B cell (primary cell): Measurements from ENCODE around the gene STK11. TPM values are rescaled to one million over a fixed set of nuclear protein-coding genes. Genes with fewer than 3 reads are reported as not detected.

Experiments
- ATAC-seq: fragments of 200-7000 bp; cut with Tn5 transposase; one replicate; pipeline ENCODE4 v1.10.0; 2021; ENCODE audit warnings: low read depth, mild to moderate bottlenecking, moderate number of reproducible peaks, moderate library complexity
- CTCF ChIA-PET: fragments of 350-600 bp; sonication (Branson Sonifier 250); formaldehyde crosslinking; loops from one replicate; lab custom pipeline; 2021; ENCODE audit warnings: antibody characterized with exemption, inconsistent platforms; lab: Charles Lee
- POLR2A ChIA-PET: fragments of 350-600 bp; sonication (Branson Sonifier 250); formaldehyde crosslinking; loops from one replicate; lab custom pipeline; 2021; ENCODE audit warnings: antibody characterized with exemption; lab: Charles Lee
- DNase-seq: peaks from one replicate; pipeline ENCODE4 v3.0.0; 2013
- H2AFZ ChIP-seq: 2 replicates; pipeline ENCODE4 v1.6.1; 2012; ENCODE audit warnings: mild to moderate bottlenecking, low read depth, low read length; ENCODE audit not compliant: insufficient read depth, poor library complexity, severe bottlenecking
- H3K27ac ChIP-seq, 2 donors: 1 replicate in 1 of 2; 2 replicates in 1 of 2; pipeline ENCODE4 v1.5.1; 2012 to 2013; ENCODE audit warnings: low read length in 2 of 2, mild to moderate bottlenecking in 2 of 2, moderate library complexity in 1 of 2
- H3K27me3 ChIP-seq, 4 experiments: fragments of 200-600 bp in 1 of 4; sonication (generic) in 1 of 4; replicated peaks in 1 of 4; 1 replicate in 2 of 4; 2 replicates in 2 of 4; pipeline versions ENCODE4 v1.6.1 to v1.7.0; 2013 to 2016; ENCODE audit warnings: low read length in 3 of 4, mild to moderate bottlenecking in 2 of 4, mixed read lengths in 1 of 4, moderate library complexity in 1 of 4; ENCODE audit not compliant: insufficient read depth in 4 of 4, control insufficient read depth in 3 of 4; ENCODE audit errors: control extremely low read depth in 1 of 4
- H3K36me3 ChIP-seq, 2 experiments: replicated peaks in 1 of 2; 1 replicate in 1 of 2; 2 replicates in 1 of 2; pipeline versions ENCODE4 v1.6.1 to v1.7.1; 2013; ENCODE audit warnings: low read length in 1 of 2; ENCODE audit not compliant: insufficient read depth in 2 of 2, control insufficient read depth in 1 of 2; ENCODE audit errors: control extremely low read depth in 1 of 2, extremely low read depth in 1 of 2
- H3K4me1 ChIP-seq, 2 donors: fragments of 200-600 bp in 1 of 2; sonication (generic) in 1 of 2; 1 replicate in 1 of 2; 2 replicates in 1 of 2; pipeline versions ENCODE4 v1.5.1 to v1.6.1; 2013 to 2017; ENCODE audit warnings: low read length in 2 of 2; ENCODE audit not compliant: control insufficient read depth in 2 of 2, insufficient read depth in 2 of 2
- H3K4me2 ChIP-seq: replicated peaks from 2 replicates; pipeline ENCODE3; 2012; ENCODE audit warnings: mild to moderate bottlenecking, low read depth, low read length; ENCODE audit not compliant: poor library complexity, severe bottlenecking
- H3K4me3 ChIP-seq, 5 experiments: fragments of 200-600 bp in 1 of 5; sonication (generic) in 1 of 5; 1 replicate in 3 of 5; 2 replicates in 2 of 5; pipeline versions ENCODE4 v1.5.1 to v1.7.0; 2011 to 2016; ENCODE audit warnings: low read length in 4 of 5, mild to moderate bottlenecking in 4 of 5, low read depth in 2 of 5, control low read depth in 1 of 5, moderate library complexity in 1 of 5; ENCODE audit not compliant: insufficient read depth in 1 of 5; ENCODE audit errors: control extremely low read depth in 1 of 5, extremely low read depth in 1 of 5
- H3K79me2 ChIP-seq: fragments of 200-600 bp; sonication (generic); one replicate; pipeline ENCODE4 v1.6.0; 2016; ENCODE audit warnings: low read length; ENCODE audit not compliant: control insufficient read depth, insufficient read depth
- H3K9ac ChIP-seq: fragments of 200-600 bp; sonication (generic); 2 replicates; pipeline ENCODE4 v1.6.1; 2017; ENCODE audit warnings: mild to moderate bottlenecking, low read length, moderate library complexity
- H3K9me3 ChIP-seq, 3 donors: one replicate each; pipeline versions ENCODE4 v1.6.1 to v1.7.1; 2013; ENCODE audit warnings: low read length in 2 of 3; ENCODE audit not compliant: control insufficient read depth in 2 of 3, insufficient read depth in 1 of 3; ENCODE audit errors: control extremely low read depth in 1 of 3
- H4K20me1 ChIP-seq: 2 replicates; pipeline ENCODE4 v1.6.0; 2012; ENCODE audit warnings: mild to moderate bottlenecking, low read length; ENCODE audit not compliant: insufficient read depth, control insufficient read depth, poor library complexity, severe bottlenecking
- H3K27ac Mint-ChIP-seq: one replicate; pipeline ENCODE4 v1.8.0; 2021; ENCODE audit warnings: mixed read lengths
- H3K27me3 Mint-ChIP-seq: one replicate; pipeline ENCODE4 v1.8.0; 2021; ENCODE audit warnings: mixed read lengths
- H3K4me1 Mint-ChIP-seq: one replicate; pipeline ENCODE4 v1.8.0; 2021; ENCODE audit warnings: mixed read lengths
- H3K4me3 Mint-ChIP-seq: one replicate; pipeline ENCODE4 v1.8.0; 2021; ENCODE audit warnings: mixed read lengths
- H3K9me3 Mint-ChIP-seq: one replicate; pipeline ENCODE4 v1.8.0; 2022; ENCODE audit warnings: mixed read lengths; ENCODE audit not compliant: insufficient read depth
- CTCF ChIP-seq: fragments of 200-600 bp; IDR thresholded peaks from one replicate; pipeline ENCODE4 v1.8.0; 2022; ENCODE audit warnings: antibody characterized with exemption, mild to moderate bottlenecking
- EZH2 ChIP-seq: IDR thresholded peaks from 2 replicates; pipeline ENCODE4 v1.6.1; 2012; ENCODE audit warnings: borderline replicate concordance, low read depth, mild to moderate bottlenecking, moderate library complexity, low read length; ENCODE audit not compliant: insufficient read depth, poor library complexity, severe bottlenecking
- WGBS: methylation state at CpG from one replicate; pipeline ENCODE4 v1.1.5; 2013; ENCODE audit warnings: missing lambda C conversion rate; ENCODE audit not compliant: insufficient coverage; 5-methylcytosine and 5-hydroxymethylcytosine counted together
- intact Hi-C: fragments of 100-400 bp; cut with micrococcal nuclease; formaldehyde crosslinking; loops from one replicate; pipeline ENCODE4 v1.10.0; 2022
- polyA plus RNA-seq: library from polyadenylated mRNA; depleted of rRNA; stranded (reverse); fragments of >200 nt; gene quantifications from 2 replicates; pipeline ENCODE4 v1.2.3, GENCODE V29; 2012
- total RNA-seq, 2 donors: library from RNA; stranded (reverse); fragments of 120-200 nt in 1 of 2; gene quantifications; 1 replicate in 1 of 2; 2 replicates in 1 of 2; pipeline versions ENCODE4 v1.2.3 to v1.2.4, GENCODE V29; 2013 to 2022

The STK11 gene
- total and polyA plus RNA-seq, 2 donors (not counting 1 experiment from before 2014, with no cell fraction given) = 87.9 to 89.9 TPM

GRCh38 chr19:1269478-1270212 lies 64.1 kb downstream of the STK11 start:
- Mint-ChIP-seq H3K4me1 (peaks cover 76% of the 10 kb centered on the region), H3K27ac (peak overlapping the region; percentile 87), H3K4me3 (peak overlapping the region; percentile 88), H3K9me3 (no peaks in the 10 kb centered on the region), H3K27me3 (no peaks in the 10 kb centered on the region)
- Histone ChIP-seq H3K36me3 (peaks cover 9 to 48% of the 10 kb centered on the region in 2 experiments), H3K27ac (peak overlapping the region; percentile 88 to 92), H3K4me2 (peak overlapping the region; percentile 83), H2AFZ (no peak overlapping the region), H3K4me3 (peak overlapping the region; percentile 75 to 96 (median 85)), H3K79me2 (peaks cover 71% of the 10 kb centered on the region), H3K27me3 (no peaks in the 10 kb centered on the region), H4K20me1 (peaks cover 72% of the 10 kb centered on the region), H3K4me1 (peaks cover 65 to 86% of the 10 kb centered on the region in 2 donors), H3K9me3 (no peaks in the 10 kb centered on the region), H3K9ac (peak overlapping the region; percentile 73)
- ChIA-PET POLR2A (interaction anchor here (0.5 to 11.0 kb wide), 21 partner anchors 10 to 322 kb away, joined by 3 to 402 read pairs (median 4); partner anchors contain the start of genes ATP5F1D, CBARP, GPX4 and REEP6), CTCF (interaction anchor here (0.6 to 10.0 kb wide), 11 partner anchors 9 to 157 kb away, joined by 3 to 658 read pairs (median 3); partner anchors contain the start of genes ATP5F1D and NDUFS7)
- ATAC-seq = peak; percentile 7
- intact Hi-C loops = loop anchor here (1.0 to 5.0 kb wide), 3 partner anchors 9 to 221 kb away; partner anchors contain the start of genes GPX4, PCSK4 and REEP6
- WGBS = under 1% methylated on average over 64 of the region's 64 CpGs
- no peak for TF ChIP-seq EZH2
- TF ChIP-seq CTCF = no peak
- DNase-seq = peak; percentile 92
